Stomach (tissue), 4 donors: ENCODE measurements around the gene AFM.

ENCODE experiments used
- EP300 ChIP-seq: sonication (generic); formaldehyde crosslinking; IDR thresholded peaks from one replicate; pipeline ENCODE4 v1.6.1; 2017; ENCODE audit warnings: antibody characterized with exemption
- POLR2A ChIP-seq, 4 donors: fragments of 450-650 bp; IDR thresholded peaks; one replicate each; pipeline ENCODE4 v1.6.1; 2016; ENCODE audit warnings: antibody characterized with exemption in 4 of 4, control low read depth in 2 of 4, mild to moderate bottlenecking in 1 of 4, moderate library complexity in 1 of 4
- POLR2AphosphoS5 ChIP-seq, 3 donors: sonication (generic); formaldehyde crosslinking; IDR thresholded peaks; one replicate each; pipeline ENCODE4 v1.6.1; 2016; ENCODE audit warnings: antibody characterized with exemption in 3 of 3
- TF ChIP-seq, protein P1 (sequence below), 7 experiments: fragments of 450-650 bp in 4 of 7; fragments of 200-600 bp in 3 of 7; sonication (generic) in 3 of 7; IDR thresholded peaks; one replicate each; pipeline ENCODE4 v1.5.1; 2016 to 2019; ENCODE audit warnings: antibody characterized with exemption in 7 of 7, control low read depth in 2 of 7, mild to moderate bottlenecking in 1 of 7

DNA sequence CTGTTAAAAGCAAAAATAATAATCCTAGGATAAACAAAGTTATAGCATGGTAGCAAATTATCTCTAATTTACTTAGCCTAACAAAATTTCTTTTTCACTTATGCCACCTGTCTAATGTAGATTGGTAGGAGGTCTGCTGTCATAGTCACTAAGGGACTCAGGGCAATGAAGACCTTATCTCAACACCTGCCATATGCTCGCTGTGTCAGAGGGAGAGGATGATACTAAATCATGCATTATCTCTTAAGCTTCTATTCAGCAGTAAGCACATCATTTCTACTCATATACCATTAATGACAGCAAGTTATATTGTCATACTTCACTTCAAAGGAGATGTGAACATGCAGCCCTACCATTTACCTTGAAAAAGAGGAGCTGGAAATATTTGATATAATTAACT lies 44.1 kb downstream of the AFM start:
- TF ChIP-seq, protein P1, sequence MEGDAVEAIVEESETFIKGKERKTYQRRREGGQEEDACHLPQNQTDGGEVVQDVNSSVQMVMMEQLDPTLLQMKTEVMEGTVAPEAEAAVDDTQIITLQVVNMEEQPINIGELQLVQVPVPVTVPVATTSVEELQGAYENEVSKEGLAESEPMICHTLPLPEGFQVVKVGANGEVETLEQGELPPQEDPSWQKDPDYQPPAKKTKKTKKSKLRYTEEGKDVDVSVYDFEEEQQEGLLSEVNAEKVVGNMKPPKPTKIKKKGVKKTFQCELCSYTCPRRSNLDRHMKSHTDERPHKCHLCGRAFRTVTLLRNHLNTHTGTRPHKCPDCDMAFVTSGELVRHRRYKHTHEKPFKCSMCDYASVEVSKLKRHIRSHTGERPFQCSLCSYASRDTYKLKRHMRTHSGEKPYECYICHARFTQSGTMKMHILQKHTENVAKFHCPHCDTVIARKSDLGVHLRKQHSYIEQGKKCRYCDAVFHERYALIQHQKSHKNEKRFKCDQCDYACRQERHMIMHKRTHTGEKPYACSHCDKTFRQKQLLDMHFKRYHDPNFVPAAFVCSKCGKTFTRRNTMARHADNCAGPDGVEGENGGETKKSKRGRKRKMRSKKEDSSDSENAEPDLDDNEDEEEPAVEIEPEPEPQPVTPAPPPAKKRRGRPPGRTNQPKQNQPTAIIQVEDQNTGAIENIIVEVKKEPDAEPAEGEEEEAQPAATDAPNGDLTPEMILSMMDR (IDR thresholded peaks at IDR 0.05), result no peak
- TF ChIP-seq POLR2AphosphoS5 (IDR thresholded peaks at IDR 0.05) (no peak), POLR2A (IDR thresholded peaks at IDR 0.05) (no peak), EP300 (no peak)
